Measurements from ENCODE around the gene PTPRG. TPM values are rescaled to one million over a fixed set of nuclear protein-coding genes. Genes with fewer than 3 reads are reported as not detected.

PTPRG gene
- total RNA-seq = 59.8 and 72.5 TPM in 2 replicates

DNA sequence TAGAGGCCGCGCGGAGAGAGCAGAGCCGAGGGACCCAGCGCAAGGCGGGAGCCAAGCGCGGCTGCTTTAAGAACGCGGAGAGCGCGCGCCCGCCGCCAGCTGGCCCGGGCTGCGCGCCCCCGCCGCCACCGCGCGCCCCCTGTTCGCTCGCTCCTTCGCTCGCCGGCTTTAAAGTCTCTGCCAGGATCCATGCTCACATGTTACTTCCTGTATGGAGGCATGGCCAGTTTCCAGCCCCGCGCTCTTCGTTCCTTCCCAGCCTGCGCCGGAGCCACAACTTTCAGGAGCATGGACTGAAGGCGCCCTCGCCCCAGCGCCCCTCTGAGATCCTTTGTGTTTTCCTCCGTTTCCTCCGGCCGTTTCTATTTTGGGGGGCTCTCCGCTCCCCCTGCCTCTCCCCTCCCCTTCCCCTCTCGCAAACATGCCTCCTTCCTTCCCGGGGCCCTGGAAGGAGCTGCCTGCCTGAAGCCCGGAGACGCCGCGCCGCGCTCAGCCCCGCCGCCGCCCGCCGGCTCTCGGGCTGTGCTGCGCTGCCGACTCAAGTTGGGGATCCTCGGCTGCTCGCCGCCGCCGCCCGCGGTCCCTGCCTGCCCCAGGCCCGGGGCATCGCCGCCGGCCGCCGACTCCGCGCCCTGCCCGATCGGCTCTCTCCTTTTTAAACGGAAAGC, at the start of gene PTPRG:
Gene PTPRG (plus strand): TSS at position 198 of the 668 bp plus-strand sequence. CDS start 717 bp downstream, outside the sequence.

All from smooth muscle cell of the pulmonary artery (primary cell).